Keratinocyte (primary cell): Measurements from ENCODE around the gene RAI1. TPM values are rescaled to one million over a fixed set of nuclear protein-coding genes. Genes with fewer than 3 reads are reported as not detected.

ENCODE experiments used
- DNase-seq: peaks from one replicate; pipeline ENCODE4 v3.0.0-alpha.2; 2011; ENCODE audit warnings: low read depth, missing footprints, low spot score
- FAIRE-seq: peaks from 2 replicates; lab custom pipeline; 2011; peaks lifted over from hg19 to GRCh38; lab: Jason Lieb, UNC
- H2AFZ ChIP-seq: 2 replicates; pipeline ENCODE4 v1.6.0; 2012; ENCODE audit warnings: low read length, control low read depth, inconsistent platforms; ENCODE audit not compliant: control insufficient read depth
- H3K27ac ChIP-seq: 2 replicates; pipeline ENCODE4 v1.5.1; 2011; ENCODE audit warnings: low read length; ENCODE audit not compliant: control insufficient read depth, insufficient read depth
- H3K27me3 ChIP-seq: 3 replicates; pipeline ENCODE4 v1.6.0; 2011; ENCODE audit warnings: low read length; ENCODE audit not compliant: control insufficient read depth, insufficient read depth; ENCODE audit errors: extremely low read depth
- H3K36me3 ChIP-seq, 2 experiments: 2 replicates in 1 of 2; 3 replicates in 1 of 2; pipeline ENCODE4 v1.5.1; 2011; ENCODE audit warnings: low read length in 2 of 2, mild to moderate bottlenecking in 1 of 2; ENCODE audit not compliant: control insufficient read depth in 2 of 2, insufficient read depth in 2 of 2; ENCODE audit errors: extremely low read depth in 1 of 2
- H3K4me1 ChIP-seq: 3 replicates; pipeline ENCODE4 v1.5.1; 2011; ENCODE audit warnings: low read length; ENCODE audit not compliant: control insufficient read depth, insufficient read depth; ENCODE audit errors: extremely low read depth
- H3K4me2 ChIP-seq: 3 replicates; pipeline ENCODE4 v1.6.0; 2011; ENCODE audit warnings: low read depth, low read length; ENCODE audit not compliant: control insufficient read depth, insufficient read depth; ENCODE audit errors: extremely low read depth
- H3K4me3 ChIP-seq, 3 experiments: fragments of 200-600 bp in 1 of 3; sonication (generic) in 1 of 3; 2 replicates in 2 of 3; 3 replicates in 1 of 3; pipeline ENCODE4 v1.5.1; 2011 to 2016; ENCODE audit warnings: low read length in 3 of 3, mild to moderate bottlenecking in 3 of 3, control low read depth in 2 of 3, inconsistent platforms in 1 of 3, low read depth in 1 of 3, mixed read lengths in 1 of 3, mixed run types in 1 of 3, moderate library complexity in 1 of 3; ENCODE audit not compliant: control insufficient read depth in 2 of 3, insufficient read depth in 2 of 3; ENCODE audit errors: extremely low read depth in 1 of 3
- H3K79me2 ChIP-seq: 2 replicates; pipeline ENCODE4 v1.6.0; 2012; ENCODE audit warnings: low read length; ENCODE audit not compliant: control insufficient read depth, insufficient read depth
- H3K9ac ChIP-seq: 3 replicates; pipeline ENCODE4 v1.6.0; 2011; ENCODE audit warnings: low read length; ENCODE audit not compliant: control insufficient read depth, insufficient read depth; ENCODE audit errors: extremely low read depth
- H3K9me1 ChIP-seq: 3 replicates; pipeline ENCODE4 v1.6.0; 2011; ENCODE audit warnings: low read length; ENCODE audit not compliant: control insufficient read depth, insufficient read depth; ENCODE audit errors: extremely low read depth
- H3K9me3 ChIP-seq: 2 replicates; pipeline ENCODE4 v1.5.1; 2012; ENCODE audit warnings: low read depth, low read length; ENCODE audit not compliant: control insufficient read depth
- H4K20me1 ChIP-seq: 3 replicates; pipeline ENCODE4 v1.6.0; 2011; ENCODE audit warnings: low read length; ENCODE audit not compliant: control insufficient read depth, insufficient read depth; ENCODE audit errors: extremely low read depth
- EZH2 ChIP-seq: IDR thresholded peaks from one replicate; pipeline ENCODE4 v1.6.1; 2012; ENCODE audit warnings: inconsistent platforms, mild to moderate bottlenecking, low read length, moderate library complexity
- dilution Hi-C: fragments of 300-500 bp; cut with MboI; formaldehyde crosslinking; loops from one replicate; pipeline ENCODE4 v1.7.0; 2020; ENCODE audit warnings: low sequenced_read_pairs; ENCODE audit not compliant: extremely low pct_ligation_motif_present
- polyA plus RNA-seq, 5 experiments: library from polyadenylated mRNA; depleted of rRNA in 3 of 5; stranded (reverse) in 3 of 5; stranded (forward) in 1 of 5; unstranded in 1 of 5; fragments of >200 nt; gene quantifications; 1 replicate in 1 of 5; 2 replicates in 3 of 5; 3 replicates in 1 of 5; pipeline versions ENCODE4 v1.2.1 to v1.2.3, GENCODE V29; 2011 to 2012; ENCODE audit warnings: missing spikeins in 2 of 5, low read depth in 1 of 5, low replicate concordance in 1 of 5
- TF ChIP-seq, protein P1 (sequence below), 3 experiments: IDR thresholded peaks in 1 of 3; conservative IDR thresholded peaks in 1 of 3; optimal IDR thresholded peaks in 1 of 3; 2 replicates in 2 of 3; 3 replicates in 1 of 3; pipeline versions ENCODE3 to v1.5.1; 2011; ENCODE audit warnings: low read length in 3 of 3, mild to moderate bottlenecking in 3 of 3, moderate library complexity in 2 of 3, control low read depth in 1 of 3, inconsistent platforms in 1 of 3; ENCODE audit not compliant: insufficient read depth in 2 of 3; ENCODE audit errors: extremely low read depth in 1 of 3

RAI1 gene
- polyA plus RNA-seq, 1 donor (not counting 4 experiments of a cell fraction or from before 2014, with no cell fraction given) = 2.6 TPM

DNA sequence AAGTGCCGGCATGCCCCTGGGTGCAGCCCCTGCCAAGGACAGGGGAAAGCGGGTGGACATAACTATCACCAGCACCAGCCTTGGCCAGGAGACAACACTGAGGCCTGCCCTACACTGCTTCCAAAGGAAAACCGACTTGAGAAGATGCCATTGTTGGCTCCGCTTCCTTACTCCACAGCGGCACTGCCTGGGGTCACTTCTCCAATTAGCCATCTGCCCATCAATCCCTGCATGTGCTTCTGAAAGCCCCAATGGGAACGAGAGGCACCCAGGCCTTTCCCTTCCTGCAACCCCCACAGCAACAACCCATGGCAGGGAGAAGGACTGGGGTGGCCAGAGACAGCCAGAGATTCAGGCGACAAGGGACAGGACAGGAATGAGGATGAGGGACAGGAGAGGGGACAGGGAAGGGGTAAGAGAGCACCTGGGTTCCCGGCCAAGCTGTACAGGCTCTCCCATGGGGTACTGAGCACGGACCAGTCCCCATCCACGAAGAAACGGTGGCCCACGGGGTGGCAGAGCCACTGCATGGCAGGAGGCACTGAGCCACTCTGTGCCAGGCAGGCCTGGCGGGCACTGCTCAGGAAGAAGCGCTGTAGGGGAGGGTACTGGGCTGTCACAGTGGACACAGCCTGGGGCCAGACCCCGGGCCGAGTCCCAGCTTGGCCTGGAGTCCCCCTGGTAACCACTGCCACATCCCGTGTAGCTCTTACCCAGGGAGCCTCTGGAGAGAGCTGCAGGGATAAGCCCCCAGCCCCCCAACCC lies 134.4 kb downstream of the RAI1 start:
- no peak overlapping the region for H3K27ac ChIP-seq
- H3K79me2 ChIP-seq = peaks cover 13% of the 10 kb centered on the region
- TF ChIP-seq EZH2 = no peak
- TF ChIP-seq, protein P1, sequence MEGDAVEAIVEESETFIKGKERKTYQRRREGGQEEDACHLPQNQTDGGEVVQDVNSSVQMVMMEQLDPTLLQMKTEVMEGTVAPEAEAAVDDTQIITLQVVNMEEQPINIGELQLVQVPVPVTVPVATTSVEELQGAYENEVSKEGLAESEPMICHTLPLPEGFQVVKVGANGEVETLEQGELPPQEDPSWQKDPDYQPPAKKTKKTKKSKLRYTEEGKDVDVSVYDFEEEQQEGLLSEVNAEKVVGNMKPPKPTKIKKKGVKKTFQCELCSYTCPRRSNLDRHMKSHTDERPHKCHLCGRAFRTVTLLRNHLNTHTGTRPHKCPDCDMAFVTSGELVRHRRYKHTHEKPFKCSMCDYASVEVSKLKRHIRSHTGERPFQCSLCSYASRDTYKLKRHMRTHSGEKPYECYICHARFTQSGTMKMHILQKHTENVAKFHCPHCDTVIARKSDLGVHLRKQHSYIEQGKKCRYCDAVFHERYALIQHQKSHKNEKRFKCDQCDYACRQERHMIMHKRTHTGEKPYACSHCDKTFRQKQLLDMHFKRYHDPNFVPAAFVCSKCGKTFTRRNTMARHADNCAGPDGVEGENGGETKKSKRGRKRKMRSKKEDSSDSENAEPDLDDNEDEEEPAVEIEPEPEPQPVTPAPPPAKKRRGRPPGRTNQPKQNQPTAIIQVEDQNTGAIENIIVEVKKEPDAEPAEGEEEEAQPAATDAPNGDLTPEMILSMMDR (optimal IDR thresholded peaks at IDR 0.05 in 1 of 3, IDR thresholded peaks at IDR 0.05 in 1 of 3, conservative IDR thresholded peaks at IDR 0.05 in 1 of 3; ENCODE audit: extremely low read depth in 1 of 3, insufficient read depth in 2 of 3, low read length in 3 of 3) = no peak
- H3K4me3 ChIP-seq = no peak overlapping the region
- H3K9me3 ChIP-seq = no peaks in the 10 kb centered on the region
- dilution Hi-C loops = no loop called here
- DNase-seq = no peak
- H3K4me1 ChIP-seq = peaks cover 14% of the 10 kb centered on the region
- H2AFZ ChIP-seq = no peak overlapping the region
- no peak overlapping the region for H3K4me2 ChIP-seq
- peaks cover 26% of the 10 kb centered on the region for H4K20me1 ChIP-seq
- H3K9me1 ChIP-seq = no peaks in the 10 kb centered on the region
- H3K36me3 ChIP-seq = peaks cover 54 to 56% of the 10 kb centered on the region in 2 experiments
- no peaks in the 10 kb centered on the region for H3K27me3 ChIP-seq
- H3K9ac ChIP-seq = no peak overlapping the region
- no peak for FAIRE-seq

DNA sequence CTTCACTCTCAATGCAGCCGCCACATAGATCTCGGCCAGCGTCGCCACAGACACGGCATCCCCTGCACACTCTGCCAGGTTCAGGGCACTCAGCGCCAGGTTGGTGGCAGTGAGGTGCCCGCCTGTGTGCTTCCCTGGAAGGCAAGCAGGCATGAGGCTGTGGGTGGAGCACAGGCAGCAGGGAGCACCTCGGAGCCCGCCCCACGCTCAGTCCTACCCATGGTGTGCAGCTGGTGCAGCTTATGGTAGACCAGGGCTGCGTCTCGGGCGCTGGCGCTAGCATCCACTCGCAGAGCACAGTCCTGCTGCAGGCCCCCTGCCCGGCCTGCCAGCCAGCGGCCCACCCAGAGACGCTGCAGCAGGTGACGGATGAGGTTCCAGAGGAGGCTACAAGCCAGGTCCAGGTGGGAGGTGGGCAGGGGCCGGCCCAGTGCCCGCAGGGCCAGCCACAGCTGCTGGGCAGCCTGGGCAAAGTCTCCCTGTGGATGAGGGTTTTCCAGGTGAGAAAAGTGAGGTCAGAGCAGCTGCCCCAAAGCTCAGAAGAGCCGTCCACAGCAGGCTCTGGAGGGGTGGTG lies 135.1 kb downstream of the RAI1 start:
- DNase-seq (no peak), FAIRE-seq (no peak)
- Histone ChIP-seq H3K4me2 (no peak overlapping the region), H3K27me3 (no peaks in the 10 kb centered on the region), H2AFZ (no peak overlapping the region), H3K9me3 (no peaks in the 10 kb centered on the region), H3K9me1 (no peaks in the 10 kb centered on the region), H3K4me3 (no peak overlapping the region), H3K9ac (no peak overlapping the region), H4K20me1 (peaks cover 28% of the 10 kb centered on the region), H3K27ac (no peak overlapping the region), H3K36me3 (peaks cover 54 to 58% of the 10 kb centered on the region in 2 experiments), H3K79me2 (peaks cover 20% of the 10 kb centered on the region), H3K4me1 (peaks cover 19% of the 10 kb centered on the region)
- dilution Hi-C loops = no loop called here
- TF ChIP-seq, protein P1 (optimal IDR thresholded peaks at IDR 0.05 in 1 of 3, IDR thresholded peaks at IDR 0.05 in 1 of 3, conservative IDR thresholded peaks at IDR 0.05 in 1 of 3; ENCODE audit: extremely low read depth in 1 of 3, insufficient read depth in 2 of 3, low read length in 3 of 3) = no peak
- no peak for TF ChIP-seq EZH2
